ENCODE measurements around the gene CD7.

Gene CD7

GRCh38 chr17:82346342-82347300, 29.2 kb upstream of the CD7 start:
- DNase-seq = no peak

- DNase-seq = no peak
These were observed 28.0 kb upstream of the CD7 start for GRCh38 chr17:82345151-82345976.

GRCh38 chr17:82344175-82344907, 26.9 kb upstream of the CD7 start:
- no peak for DNase-seq

GRCh38 chr17:82343560-82343959, 26.2 kb upstream of the CD7 start:
- DNase-seq = no peak

GRCh38 chr17:82342361-82343079, 25.1 kb upstream of the CD7 start:
- no peak for DNase-seq

GRCh38 chr17:82339634-82340580, 22.5 kb upstream of the CD7 start:
- DNase-seq = no peak

GRCh38 chr17:82338858-82339633, 21.6 kb upstream of the CD7 start:
- DNase-seq = peak; percentile 11

GRCh38 chr17:82334622-82335394, 17.4 kb upstream of the CD7 start:
- peak; percentile 9 for DNase-seq

- DNase-seq = no peak
These were observed 16.8 kb upstream of the CD7 start for GRCh38 chr17:82334204-82334621.

- DNase-seq = no peak
These were observed 16.1 kb upstream of the CD7 start, which contains the start of gene SECTM1 for GRCh38 chr17:82333279-82334171. Gene SECTM1 (minus strand): TSS chr17:82333766. CDS start chr17:82327240, 6,526 bp downstream.

- no peak for DNase-seq
These were observed 15.4 kb upstream of the CD7 start for GRCh38 chr17:82332669-82333278.

- DNase-seq = no peak
These were observed 14.0 kb upstream of the CD7 start for GRCh38 chr17:82331345-82331939.

GRCh38 chr17:82330322-82331239, 13.2 kb upstream of the CD7 start:
- DNase-seq = peak; percentile 55

- DNase-seq = no peak
These were observed 12.4 kb upstream of the CD7 start for GRCh38 chr17:82329683-82330321.

- DNase-seq = no peak
These were observed 11.6 kb upstream of the CD7 start for GRCh38 chr17:82328994-82329507.
